Measurements from ENCODE around the gene MYLK.

Gene MYLK

DNA sequence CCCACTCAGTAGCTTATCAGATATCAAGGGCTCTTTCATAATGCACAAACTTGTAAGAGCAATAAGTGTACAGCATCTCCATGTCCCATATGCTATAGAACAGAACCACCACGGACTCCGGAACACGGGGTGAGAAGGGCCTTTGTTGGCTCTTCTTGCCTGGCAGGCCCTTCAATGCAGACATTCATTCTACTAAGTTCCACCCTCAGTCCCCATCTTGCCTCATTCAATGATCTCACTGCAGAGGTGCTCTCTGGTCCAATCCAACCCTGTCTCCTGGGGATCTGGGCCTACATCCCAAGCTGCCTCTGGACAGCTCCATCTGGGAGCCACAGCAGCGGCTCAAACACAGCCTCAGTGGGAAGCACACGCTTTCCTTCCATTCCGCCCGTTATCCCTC, 316.1 kb downstream of the MYLK start:
- TF ChIP-seq FOXP2 (optimal IDR thresholded peaks at IDR 0.05; ENCODE audit: borderline replicate concordance, extremely low read depth, extremely low read length, insufficient read depth) (no peak), SIN3A (IDR thresholded peaks at IDR 0.05; ENCODE audit: borderline replicate concordance, insufficient read depth, low read length) (no peak), TAF1 (IDR thresholded peaks at IDR 0.05; ENCODE audit: borderline replicate concordance, insufficient read depth, low read length) (no peak), POLR2AphosphoS5 (IDR thresholded peaks at IDR 0.05; ENCODE audit: low read depth, low read length) (no peak), REST (IDR thresholded peaks at IDR 0.05; ENCODE audit: insufficient read depth in 1 of 2, low read depth in 2 of 2, low read length in 2 of 2) (no peak)

DNA sequence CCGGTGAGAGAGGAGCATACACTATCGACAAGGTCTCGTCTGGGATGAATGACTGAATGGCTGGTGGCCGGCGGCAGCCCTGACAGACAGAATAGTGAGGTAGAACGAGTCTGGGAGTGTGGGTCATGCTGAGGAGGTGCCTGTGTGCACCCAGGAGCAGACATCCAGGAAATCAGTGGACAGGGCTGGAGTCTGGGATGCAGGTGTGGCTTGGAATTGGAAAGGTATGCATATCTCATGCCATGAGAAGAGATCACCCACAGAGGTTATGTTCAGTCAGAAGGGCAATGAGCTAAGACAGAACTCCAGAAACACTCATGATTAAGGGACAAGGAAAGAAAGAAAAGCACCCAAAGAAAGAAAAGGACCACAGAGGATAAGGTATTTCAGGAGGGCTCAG, 320.1 kb downstream of the MYLK start:
- TF ChIP-seq POLR2AphosphoS5 (IDR thresholded peaks at IDR 0.05; ENCODE audit: low read depth, low read length) (no peak), SIN3A (IDR thresholded peaks at IDR 0.05; ENCODE audit: borderline replicate concordance, insufficient read depth, low read length) (no peak), TAF1 (IDR thresholded peaks at IDR 0.05; ENCODE audit: borderline replicate concordance, insufficient read depth, low read length) (no peak), FOXP2 (optimal IDR thresholded peaks at IDR 0.05; ENCODE audit: borderline replicate concordance, extremely low read depth, extremely low read length, insufficient read depth) (no peak), REST (IDR thresholded peaks at IDR 0.05; ENCODE audit: insufficient read depth in 1 of 2, low read depth in 2 of 2, low read length in 2 of 2) (no peak)

GRCh38 chr3:123562547-123562946, 321.6 kb downstream of the MYLK start:
- TF ChIP-seq SIN3A (IDR thresholded peaks at IDR 0.05; ENCODE audit: borderline replicate concordance, insufficient read depth, low read length) (no peak), FOXP2 (optimal IDR thresholded peaks at IDR 0.05; ENCODE audit: borderline replicate concordance, extremely low read depth, extremely low read length, insufficient read depth) (no peak), REST (IDR thresholded peaks at IDR 0.05; ENCODE audit: insufficient read depth in 1 of 2, low read depth in 2 of 2, low read length in 2 of 2) (no peak), POLR2AphosphoS5 (IDR thresholded peaks at IDR 0.05; ENCODE audit: low read depth, low read length) (no peak), TAF1 (IDR thresholded peaks at IDR 0.05; ENCODE audit: borderline replicate concordance, insufficient read depth, low read length) (no peak)

DNA sequence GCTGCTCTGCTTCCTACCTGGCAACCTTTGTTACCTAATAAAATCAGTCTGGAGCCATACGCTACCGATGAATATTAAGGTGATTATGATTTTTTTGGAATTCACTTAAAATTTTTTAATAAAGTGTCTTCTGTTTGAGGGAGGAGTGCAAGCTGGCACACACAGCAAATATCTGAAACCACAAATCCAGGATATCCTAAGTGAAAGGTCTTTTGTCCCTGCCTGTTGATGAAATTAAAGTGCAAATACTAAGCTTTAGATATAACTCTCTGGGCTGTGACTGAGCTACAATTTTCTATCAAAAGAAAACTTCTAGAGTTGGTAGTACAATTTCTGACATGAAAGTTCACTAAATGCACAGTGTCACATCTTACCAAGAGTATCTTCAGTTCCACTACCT, 322.9 kb downstream of the MYLK start:
- no peak for TF ChIP-seq TAF1 (IDR thresholded peaks at IDR 0.05; ENCODE audit: borderline replicate concordance, insufficient read depth, low read length)
- no peak for TF ChIP-seq SIN3A (IDR thresholded peaks at IDR 0.05; ENCODE audit: borderline replicate concordance, insufficient read depth, low read length)
- TF ChIP-seq REST (IDR thresholded peaks at IDR 0.05; ENCODE audit: insufficient read depth in 1 of 2, low read depth in 2 of 2, low read length in 2 of 2): no peak
- no peak for TF ChIP-seq POLR2AphosphoS5 (IDR thresholded peaks at IDR 0.05; ENCODE audit: low read depth, low read length)
- TF ChIP-seq FOXP2 (optimal IDR thresholded peaks at IDR 0.05; ENCODE audit: borderline replicate concordance, extremely low read depth, extremely low read length, insufficient read depth): no peak

Measured in PFSK-1 (cell line).